ENCODE data around the gene ASCL5.

GRCh38 chr1:201113451-201114244 lies 13.3 kb downstream of the ASCL5 start:
- TF ChIP-seq CTCF (conservative IDR thresholded peaks at IDR 0.05) = no peak
- TF ChIP-seq EZH2 (IDR thresholded peaks at IDR 0.05; ENCODE audit: low read depth) = no peak

Measured in PC-9 (cell line).